ENCODE results near the gene MICAL2.

Gene MICAL2

GRCh38 chr11:12272821-12273617 is 162.6 kb downstream of the MICAL2 start:
- no peak for DNase-seq (ENCODE audit: low read depth)

GRCh38 chr11:12273618-12273995 is 163.2 kb downstream of the MICAL2 start:
- DNase-seq (ENCODE audit: low read depth): no peak

GRCh38 chr11:12274056-12274455 is 163.7 kb downstream of the MICAL2 start:
- no peak for DNase-seq (ENCODE audit: low read depth)

GRCh38 chr11:12274558-12275197 is 164.3 kb downstream of the MICAL2 start:
- no peak for DNase-seq (ENCODE audit: low read depth)

- no peak for DNase-seq (ENCODE audit: low read depth)
These were observed 165.4 kb downstream of the MICAL2 start for GRCh38 chr11:12275818-12276217.

GRCh38 chr11:12276356-12276755 is 166.0 kb downstream of the MICAL2 start:
- DNase-seq (ENCODE audit: low read depth): no peak

GRCh38 chr11:12276831-12277475 is 166.6 kb downstream of the MICAL2 start:
- no peak for DNase-seq (ENCODE audit: low read depth)

GRCh38 chr11:12278766-12279671 is 168.6 kb downstream of the MICAL2 start:
- no peak for DNase-seq (ENCODE audit: low read depth)

GRCh38 chr11:12279672-12280108 is 169.3 kb downstream of the MICAL2 start:
- no peak for DNase-seq (ENCODE audit: low read depth)

GRCh38 chr11:12280199-12280837 is 169.9 kb downstream of the MICAL2 start:
- DNase-seq (ENCODE audit: low read depth): no peak

GRCh38 chr11:12280838-12281565 is 170.6 kb downstream of the MICAL2 start:
- DNase-seq (ENCODE audit: low read depth): no peak

- DNase-seq (ENCODE audit: low read depth): peak; percentile 61
These were observed 171.4 kb downstream of the MICAL2 start for GRCh38 chr11:12281571-12282478.

GRCh38 chr11:12282676-12283075 is 172.3 kb downstream of the MICAL2 start:
- no peak for DNase-seq (ENCODE audit: low read depth)

- DNase-seq (ENCODE audit: low read depth): no peak
These were observed 174.1 kb downstream of the MICAL2 start for GRCh38 chr11:12284316-12285050.

- no peak for DNase-seq (ENCODE audit: low read depth)
These were observed 174.7 kb downstream of the MICAL2 start for GRCh38 chr11:12285106-12285505.

- no peak for DNase-seq (ENCODE audit: low read depth)
These were observed 175.4 kb downstream of the MICAL2 start for GRCh38 chr11:12285811-12286222.

GRCh38 chr11:12286606-12287005 is 176.2 kb downstream of the MICAL2 start:
- no peak for DNase-seq (ENCODE audit: low read depth)

- DNase-seq (ENCODE audit: low read depth): no peak
These were observed 176.6 kb downstream of the MICAL2 start for GRCh38 chr11:12287009-12287373.

Data from activated gamma-delta T cell treated with anti-CD3 and anti-CD28 coated beads, Interleukin-2, amount 50 U/mL, for 16 hours (primary cell).